ENCODE results near the gene POLH.
"Not testable (repeated sequence)": the region's sequence is repeated elsewhere in the genome, so short reads cannot be mapped to it uniquely, and the experiment has no call there.

Gene POLH

DNA sequence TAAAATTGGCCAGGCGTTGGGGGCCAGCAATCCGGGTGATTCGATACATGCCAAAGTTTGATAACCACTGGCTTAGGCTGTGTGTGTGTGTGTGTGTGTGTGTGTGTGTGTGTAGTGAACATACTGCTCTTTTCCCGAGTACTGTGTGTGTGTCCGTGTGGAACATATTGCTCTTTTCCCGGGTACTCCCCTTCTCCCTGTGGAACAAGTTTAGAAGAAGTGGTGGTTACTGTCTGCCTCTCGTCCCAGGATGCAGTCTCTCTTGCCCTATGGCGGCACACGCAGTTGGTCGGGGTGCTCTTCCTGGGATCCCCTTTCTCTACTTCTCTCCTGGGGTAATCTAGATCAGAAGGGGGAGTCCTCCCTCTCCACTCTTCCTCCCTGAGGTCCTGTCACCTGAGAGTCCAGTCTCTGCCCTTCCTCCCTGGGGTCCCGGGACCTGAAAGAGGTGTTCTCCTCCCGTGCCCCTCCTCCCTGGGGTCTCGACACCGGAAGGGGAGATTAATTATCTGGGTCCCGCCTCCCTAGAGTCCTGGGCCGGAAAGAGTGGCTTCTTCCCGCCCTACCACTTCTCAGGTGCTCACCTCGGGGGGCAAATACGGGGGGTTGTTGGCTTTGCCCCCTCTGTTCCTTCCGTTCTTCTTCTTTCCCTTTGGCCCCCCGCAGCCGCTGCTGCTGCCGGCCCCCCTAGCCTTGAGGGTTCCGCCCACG lies 52.6 kb downstream of the POLH start:
- peak overlapping the region; percentile 76 to 98 (median 92) for H3K4me3 ChIP-seq
- peak overlapping the region; percentile 77 to 99 (median 97) for H3K27ac ChIP-seq

DNA sequence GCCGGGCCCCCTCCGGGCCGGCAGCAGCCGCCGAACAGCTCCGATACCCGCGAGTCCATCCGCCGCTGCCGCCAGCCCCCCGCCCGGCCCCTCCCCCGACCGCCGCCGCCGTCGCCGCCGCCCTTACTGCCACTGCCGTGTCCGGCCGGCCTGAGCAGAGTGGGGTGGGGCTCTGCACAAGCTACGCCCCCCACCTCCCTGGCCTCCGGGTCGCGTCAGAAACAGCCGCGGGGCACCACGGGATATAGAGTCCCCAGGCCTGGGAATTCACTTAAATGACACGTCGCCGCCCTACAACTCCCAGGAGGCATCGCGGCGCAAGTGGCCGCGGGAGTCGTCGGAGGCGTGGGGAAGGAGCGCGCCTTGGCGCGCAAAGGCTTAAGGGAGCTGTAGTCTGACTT lies 53.1 kb downstream of the POLH start, which contains the start of gene GTPBP2:
Gene GTPBP2 (minus strand): TSS at position 161 of the 401 bp plus-strand sequence. CDS start 102 bp downstream, at position 59.
- Histone ChIP-seq H3K27ac (peak within 1 kb of the TSS; percentile 77 to 99 (median 97)), H3K4me3 (peak within 1 kb of the TSS; percentile 76 to 98 (median 92))

DNA sequence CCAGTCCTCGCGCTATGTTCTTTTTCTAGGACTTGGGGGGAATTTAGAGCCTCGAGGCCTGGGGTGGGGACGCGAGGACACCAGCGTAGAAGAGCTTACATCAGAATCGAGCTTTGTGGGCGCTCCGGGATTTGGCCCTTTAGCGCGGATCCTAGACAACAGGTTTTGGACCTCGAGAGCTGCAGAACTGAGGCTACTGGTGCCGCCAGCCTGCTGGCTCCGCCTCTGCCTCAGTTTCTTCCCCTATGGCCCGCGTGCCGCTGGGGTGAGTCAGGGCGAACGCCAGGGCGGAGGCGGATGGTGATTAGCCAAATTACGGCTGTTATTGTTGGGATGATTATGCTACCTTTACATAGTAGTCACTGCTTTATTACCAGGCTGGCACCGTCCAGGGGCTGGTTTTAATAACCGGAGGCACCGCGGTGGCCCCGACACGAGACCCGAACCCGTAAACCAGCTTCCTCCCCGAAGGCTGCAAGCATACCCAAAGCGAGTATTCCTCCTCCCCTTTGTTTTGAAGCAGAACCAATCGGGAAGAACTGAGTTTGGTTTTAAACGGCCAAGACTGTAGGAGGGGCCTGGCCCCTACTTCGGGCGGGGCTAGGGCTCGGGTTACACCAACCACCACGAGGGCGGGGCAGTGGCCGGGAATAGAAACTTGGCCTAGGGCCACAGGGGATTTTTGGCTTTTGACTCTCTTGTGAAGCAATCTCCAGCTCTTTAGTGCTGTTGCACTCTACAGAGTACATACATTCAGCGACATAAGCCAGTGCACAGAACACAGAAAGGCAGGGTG lies 53.7 kb downstream of the POLH start:
- Histone ChIP-seq H3K27ac (peak overlapping the region; percentile 40 to 99 (median 97)), H3K4me3 (peak overlapping the region; percentile 76 to 98 (median 92))

DNA sequence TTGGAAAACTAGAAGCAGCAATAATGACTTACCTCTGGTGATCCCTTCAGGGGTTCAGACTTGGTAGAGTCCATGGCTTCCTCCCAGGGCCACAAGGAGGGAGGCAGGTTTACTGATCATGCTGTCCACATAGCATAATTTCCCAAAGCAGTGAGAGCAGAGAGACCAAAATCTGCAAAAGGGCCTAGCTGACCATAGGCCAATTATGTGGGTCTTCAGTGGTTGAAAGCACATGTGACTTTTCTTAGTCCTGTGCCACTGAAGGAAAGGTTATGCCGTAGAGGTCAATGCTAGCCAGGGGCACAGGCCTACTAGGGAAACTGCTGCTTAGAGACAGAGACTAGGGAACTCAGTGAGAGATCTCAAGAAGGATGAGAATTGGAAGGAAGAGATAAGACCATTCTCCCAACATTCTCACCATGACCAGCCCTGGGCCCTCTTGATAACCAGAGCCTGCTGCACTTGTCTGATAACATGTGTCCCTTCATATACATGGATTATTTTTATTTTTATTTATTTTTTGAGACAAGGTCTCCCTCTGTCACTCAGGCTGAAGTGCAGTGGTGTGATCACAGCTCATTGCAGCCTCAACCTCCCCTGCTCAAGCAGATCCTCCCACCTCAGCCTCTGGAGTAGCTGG lies 55.1 kb downstream of the POLH start:
- no peak overlapping the region for H3K4me3 ChIP-seq
- H3K27ac ChIP-seq: peak overlapping the region in 2 of 21 experiments; percentile 98 to 99

DNA sequence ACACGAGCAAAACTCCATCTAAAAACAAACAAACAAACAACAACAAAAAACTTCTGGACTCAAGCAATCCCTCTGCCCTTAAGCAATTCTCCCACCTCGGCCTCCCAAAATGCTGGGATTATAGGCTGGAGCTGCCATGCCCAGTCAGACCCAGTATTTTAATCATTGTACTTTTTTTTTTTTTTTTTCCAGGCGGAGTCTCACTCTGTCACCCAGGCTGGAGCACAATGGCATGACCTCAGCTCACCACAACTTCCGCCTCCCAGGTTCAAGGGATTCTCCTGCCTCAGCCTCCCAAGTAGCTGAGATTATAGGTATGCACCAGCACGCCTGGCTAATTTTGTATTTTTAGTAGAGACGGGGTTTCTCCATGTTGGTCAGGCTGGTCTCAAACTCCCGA lies 57.0 kb downstream of the POLH start:
- H3K27ac ChIP-seq, H3K4me3 ChIP-seq: not testable (repeated sequence)

DNA sequence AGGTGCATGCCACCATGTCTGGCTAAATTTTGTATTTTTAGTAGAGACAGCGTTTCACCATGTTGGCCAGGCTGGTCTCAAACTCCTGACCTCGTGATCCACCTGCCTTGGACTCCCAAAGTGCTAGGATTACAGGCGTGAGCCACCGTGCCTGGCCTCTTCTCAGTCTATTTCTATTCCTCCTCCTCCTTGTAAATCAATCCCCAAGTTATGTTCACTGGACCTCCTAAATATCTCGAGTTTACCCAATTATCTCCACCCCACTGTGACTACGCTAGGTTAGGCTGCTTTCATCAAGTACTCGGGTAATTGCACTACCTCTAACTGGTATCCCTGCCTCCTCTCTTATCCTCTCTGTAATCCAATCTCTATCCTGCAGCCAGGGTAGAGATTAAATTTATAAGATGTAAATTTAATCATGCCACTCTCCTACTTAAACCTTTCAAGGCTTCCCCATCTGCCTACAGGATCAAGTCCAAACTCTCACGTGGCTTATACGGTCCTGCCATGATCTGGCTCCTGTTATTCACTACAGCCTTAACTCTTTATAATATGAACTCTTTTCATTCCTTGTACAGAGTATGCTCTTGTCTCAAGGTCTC lies 58.8 kb downstream of the POLH start:
- Histone ChIP-seq H3K27ac (peak overlapping the region in 13 of 21 experiments; percentile 46 to 93 (median 88)), H3K4me3 (peak overlapping the region in 1 of 7 experiments; percentile 93)

DNA sequence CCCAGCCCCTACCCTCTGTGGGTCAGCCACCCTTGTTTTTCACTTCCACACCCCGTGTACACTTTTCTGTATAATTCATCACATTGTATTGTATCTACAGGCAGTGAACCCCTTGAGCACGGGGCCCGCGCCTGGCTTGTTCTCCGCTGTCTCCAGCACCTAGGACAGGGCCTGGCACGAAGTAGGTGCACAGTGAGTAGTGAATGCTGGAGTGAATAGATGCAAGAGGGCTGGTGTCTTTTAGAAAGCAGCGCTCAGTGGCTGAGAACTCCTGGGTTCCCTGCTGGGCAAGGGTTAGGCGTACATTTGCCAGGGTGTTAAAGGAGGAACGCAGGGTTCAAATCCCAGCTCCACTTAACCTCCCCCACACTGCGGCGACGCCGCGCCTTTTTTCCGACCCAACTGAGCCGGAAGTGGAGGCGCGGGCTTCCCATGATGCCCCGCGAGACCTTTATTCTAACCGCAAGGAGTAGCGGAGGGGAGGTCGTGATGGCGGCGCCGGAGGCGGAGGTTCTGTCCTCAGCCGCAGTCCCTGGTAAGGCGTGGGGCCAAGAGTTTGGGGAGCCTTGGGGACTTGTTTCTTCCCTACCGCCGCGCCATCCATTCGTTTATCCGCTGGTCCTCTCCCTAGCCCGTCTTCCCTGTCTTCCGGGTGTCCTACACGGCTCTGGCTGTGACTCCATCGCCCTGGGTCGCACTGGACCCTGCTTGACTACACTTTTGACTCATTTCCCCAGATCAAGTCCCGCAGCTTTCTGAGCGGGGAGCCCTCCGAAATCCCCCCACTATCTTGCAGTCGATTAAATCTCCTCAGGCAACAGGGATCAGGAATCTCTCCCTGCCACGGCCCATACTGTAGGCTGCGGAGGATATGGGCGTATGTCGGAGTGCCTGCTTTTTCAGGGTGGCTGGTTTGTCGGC lies 59.7 kb downstream of the POLH start, which contains the start of gene MAD2L1BP:
Gene MAD2L1BP (plus strand): TSS at position 454 of the 921 bp plus-strand sequence. CDS start 36 bp downstream, at position 490.
- peak within 1 kb of the TSS in 20 of 21 experiments; percentile 46 to 93 (median 86) for H3K27ac ChIP-seq
- H3K4me3 ChIP-seq: peak within 1 kb of the TSS; percentile 56 to 93 (median 64)

DNA sequence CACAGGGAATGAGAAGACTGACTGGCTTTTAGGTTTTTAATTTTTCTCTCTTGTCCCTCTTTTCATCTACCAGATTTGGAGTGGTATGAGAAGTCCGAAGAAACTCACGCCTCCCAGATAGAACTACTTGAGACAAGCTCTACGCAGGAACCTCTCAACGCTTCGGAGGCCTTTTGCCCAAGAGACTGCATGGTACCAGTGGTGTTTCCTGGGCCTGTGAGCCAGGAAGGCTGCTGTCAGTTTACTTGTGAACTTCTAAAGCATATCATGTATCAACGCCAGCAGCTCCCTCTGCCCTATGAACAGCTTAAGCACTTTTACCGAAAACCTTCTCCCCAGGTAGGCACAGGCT lies 60.3 kb downstream of the POLH start:
- Histone ChIP-seq H3K4me3 (peak overlapping the region; percentile 56 to 93 (median 64)), H3K27ac (peak overlapping the region in 19 of 21 experiments; percentile 75 to 93 (median 86))

DNA sequence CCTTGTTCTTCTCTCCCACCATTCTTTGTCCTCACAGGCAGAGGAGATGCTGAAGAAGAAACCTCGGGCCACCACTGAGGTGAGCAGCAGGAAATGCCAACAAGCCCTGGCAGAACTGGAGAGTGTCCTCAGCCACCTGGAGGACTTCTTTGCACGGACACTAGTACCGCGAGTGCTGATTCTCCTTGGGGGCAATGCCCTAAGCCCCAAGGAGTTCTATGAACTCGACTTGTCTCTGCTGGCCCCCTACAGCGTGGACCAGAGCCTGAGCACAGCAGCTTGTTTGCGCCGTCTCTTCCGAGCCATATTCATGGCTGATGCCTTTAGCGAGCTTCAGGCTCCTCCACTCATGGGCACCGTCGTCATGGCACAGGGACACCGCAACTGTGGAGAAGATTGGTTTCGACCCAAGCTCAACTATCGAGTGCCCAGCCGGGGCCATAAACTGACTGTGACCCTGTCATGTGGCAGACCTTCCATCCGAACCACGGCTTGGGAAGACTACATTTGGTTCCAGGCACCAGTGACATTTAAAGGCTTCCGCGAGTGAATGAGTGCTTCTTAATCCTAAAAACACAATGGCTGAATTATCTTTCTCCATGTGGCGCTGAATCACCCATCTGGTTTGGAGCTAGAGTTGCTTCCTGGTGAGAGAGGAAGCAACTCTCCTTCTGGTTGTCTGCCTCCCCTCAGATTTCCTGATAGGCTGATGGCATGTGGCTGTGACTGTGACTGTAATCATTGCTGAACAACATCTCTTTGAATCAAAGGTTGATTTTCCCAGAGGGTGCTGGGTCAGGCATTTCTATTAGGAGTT lies 64.2 kb downstream of the POLH start:
- Histone ChIP-seq H3K27ac (peak overlapping the region in 1 of 21 experiments; percentile 51), H3K4me3 (no peak overlapping the region)

DNA sequence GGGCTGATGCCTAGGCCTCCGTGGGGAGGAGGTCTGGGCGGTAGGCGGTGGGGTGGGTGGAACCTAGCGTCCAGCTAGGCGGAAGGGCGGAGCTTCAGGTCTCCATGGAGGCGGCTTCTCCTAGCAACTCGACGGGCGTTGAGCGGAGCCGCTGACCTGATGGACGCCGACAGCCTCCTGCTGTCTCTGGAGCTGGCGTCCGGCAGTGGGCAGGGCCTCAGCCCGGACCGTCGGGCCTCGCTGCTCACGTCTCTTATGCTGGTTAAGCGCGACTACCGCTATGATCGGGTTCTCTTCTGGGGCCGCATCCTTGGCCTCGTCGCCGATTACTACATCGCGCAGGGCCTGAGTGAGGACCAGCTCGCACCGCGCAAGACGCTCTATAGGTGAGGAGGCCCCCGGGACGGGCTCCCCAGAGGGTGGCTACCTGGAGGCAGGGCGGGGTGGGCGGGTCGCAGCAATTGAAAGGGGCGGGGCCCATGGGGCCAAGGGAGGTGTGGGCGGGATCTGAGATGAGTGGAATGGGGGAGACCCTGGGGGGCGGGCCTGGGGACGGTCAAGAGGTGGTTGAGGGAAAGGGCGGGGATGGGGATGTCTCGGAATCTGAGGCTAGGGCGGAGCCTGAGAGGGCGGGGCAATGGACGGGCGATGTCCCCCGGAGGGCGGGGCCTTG lies 69.1 kb downstream of the POLH start, which contains the start of gene RSPH9:
Gene RSPH9 (plus strand): TSS at position 97 of the 673 bp plus-strand sequence. CDS start 63 bp downstream, at position 160.
- Histone ChIP-seq H3K27ac (peak within 1 kb of the TSS in 2 of 21 experiments; percentile 16 to 18), H3K4me3 (peak within 1 kb of the TSS; percentile 10 to 38 (median 28))

DNA sequence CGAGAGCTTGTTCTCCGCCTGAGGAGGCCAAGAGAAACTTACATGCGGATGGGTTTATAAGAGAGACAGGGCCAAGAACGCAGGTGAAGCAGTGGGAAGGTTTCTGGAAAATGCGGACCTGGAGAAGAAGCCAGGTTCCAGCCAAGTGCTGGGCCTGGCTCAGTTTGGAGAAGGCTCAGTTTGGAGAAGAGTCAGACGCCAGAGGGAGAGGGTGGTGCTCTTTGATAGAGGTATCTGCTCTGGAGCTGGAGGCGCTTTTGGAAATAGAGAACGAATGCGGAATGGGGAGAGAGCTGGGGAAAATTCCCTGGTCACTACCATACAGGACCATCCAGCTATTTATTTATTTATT lies 69.6 kb downstream of the POLH start:
- Histone ChIP-seq H3K4me3 (peak overlapping the region; percentile 10 to 38 (median 28)), H3K27ac (peak overlapping the region in 2 of 21 experiments; percentile 16 to 18)

DNA sequence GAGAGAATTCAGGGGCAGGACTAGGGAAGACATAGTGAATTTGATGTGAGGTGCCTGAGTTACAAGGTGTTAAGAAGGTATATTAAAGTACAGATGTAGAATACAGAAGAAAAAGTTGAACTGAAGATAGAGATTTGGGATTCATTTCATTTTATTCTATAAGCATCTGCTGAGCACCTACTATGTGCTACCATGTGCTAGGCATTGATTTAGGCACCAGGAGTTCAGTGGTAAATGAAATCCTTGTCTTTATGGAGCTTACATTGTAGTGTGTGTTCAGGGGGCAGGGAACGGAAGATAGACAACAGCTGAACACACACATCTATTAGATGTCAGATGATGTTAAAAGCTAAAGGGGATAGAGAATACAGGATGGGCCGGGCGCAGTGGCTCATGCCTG lies 71.6 kb downstream of the POLH start:
- H3K27ac ChIP-seq: no peak overlapping the region
- no peak overlapping the region for H3K4me3 ChIP-seq

DNA sequence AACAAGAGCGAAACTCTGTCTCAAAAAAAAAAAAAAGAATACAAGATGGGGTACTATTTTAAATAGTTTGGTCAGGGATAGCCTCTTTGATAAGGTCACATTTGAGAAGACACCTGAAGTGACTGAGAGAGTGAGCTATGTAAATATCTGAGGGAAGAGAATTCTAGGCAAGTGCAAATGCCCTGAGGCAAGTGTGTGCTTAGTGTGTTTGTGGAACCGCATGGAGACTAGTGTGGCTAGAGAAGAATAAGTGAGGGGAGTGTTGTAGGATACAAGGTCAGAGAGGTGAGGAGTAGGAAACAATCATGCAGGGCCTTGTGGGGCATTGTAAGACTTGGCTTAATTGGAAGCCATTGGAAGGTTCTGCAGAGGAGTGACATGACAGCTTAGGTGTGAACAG lies 72.3 kb downstream of the POLH start:
- Histone ChIP-seq H3K4me3 (no peak overlapping the region), H3K27ac (no peak overlapping the region)

DNA sequence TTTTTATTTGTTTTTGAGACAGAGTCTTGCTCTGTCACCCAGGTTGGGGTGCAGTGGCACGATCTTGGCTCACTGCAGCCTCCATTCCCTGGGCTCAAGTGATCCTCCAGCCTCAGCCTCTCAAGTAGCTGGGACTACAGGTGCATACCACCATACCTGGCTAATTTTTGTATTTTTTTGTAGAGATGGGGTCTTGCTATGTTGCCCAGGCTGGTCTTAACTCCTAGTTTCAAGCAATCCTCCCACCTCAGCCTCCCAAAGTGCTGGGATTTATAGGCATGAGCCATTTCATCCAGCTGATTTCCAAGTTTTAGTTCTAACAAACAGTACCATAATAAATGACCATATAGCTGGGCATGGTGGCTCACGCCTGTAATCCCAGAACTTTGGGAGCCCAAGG lies 76.8 kb downstream of the POLH start:
- H3K27ac ChIP-seq, H3K4me3 ChIP-seq: not testable (repeated sequence)

DNA sequence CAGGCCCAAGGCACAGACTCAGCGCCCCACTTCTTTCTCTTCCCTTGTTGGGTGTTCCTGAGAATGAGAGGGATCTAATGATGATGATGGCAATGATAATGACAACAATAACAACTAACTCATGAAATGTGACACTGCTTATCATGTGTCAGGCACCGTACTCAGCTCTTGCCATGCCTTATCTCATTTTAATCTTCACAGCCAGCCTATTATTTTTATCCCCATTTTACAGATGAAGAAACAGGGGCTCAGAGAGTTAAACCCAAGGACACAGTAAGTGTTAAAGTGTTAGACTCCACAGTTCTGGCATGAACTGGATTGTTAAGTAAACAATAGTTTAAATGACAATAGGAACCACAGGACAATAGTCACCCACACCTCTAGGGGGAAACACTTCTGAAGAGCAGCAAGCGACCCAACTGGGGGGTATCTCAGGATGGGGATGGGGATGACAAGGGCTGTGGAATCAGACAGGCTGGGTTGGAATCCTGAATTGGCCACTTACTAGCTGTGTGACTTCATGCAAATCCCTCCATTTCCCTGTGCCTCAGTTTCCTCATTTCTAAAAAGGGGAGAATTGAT lies 81.3 kb downstream of the POLH start:
- no peak overlapping the region for H3K4me3 ChIP-seq
- H3K27ac ChIP-seq: no peak overlapping the region

DNA sequence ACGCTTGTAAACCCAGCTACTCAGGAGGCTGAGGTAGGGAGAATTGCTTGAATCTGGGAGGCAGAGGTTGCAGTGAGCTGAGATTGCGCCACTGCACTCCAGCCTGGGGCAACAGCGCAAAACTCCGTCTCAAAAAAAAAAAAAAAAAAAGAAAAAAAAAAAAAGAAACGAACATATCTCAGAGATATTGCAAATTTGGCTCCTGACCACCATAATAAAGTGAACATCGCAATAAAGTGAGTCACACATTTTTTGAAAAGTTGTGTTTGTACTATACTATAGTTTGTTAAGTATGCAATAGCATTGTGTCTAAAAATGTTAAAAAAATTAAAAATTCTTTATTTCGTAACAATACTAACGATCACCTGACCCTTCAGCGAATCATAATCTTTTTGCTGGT lies 82.2 kb downstream of the POLH start:
- no peak overlapping the region for H3K4me3 ChIP-seq
- H3K27ac ChIP-seq: no peak overlapping the region

DNA sequence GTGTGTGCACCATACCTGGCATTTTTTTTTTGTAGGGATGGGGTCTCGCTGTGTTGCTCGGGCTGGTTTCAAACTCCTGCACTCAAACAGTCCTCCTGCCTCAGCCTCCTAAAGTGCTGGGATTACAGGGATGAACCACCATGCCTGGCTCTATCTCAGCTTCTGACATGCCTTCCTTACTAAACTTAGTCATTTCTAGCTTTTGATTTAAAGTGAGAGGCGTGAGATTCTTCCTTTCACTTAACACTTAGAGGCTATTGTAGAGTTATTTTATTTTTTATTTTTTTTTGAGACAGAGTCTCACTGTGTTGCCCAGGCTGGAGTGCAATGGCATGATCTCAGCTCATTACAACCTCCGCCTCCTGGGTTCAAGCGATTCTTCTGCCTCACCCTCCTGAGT lies 87.0 kb downstream of the POLH start:
- not testable (repeated sequence) for H3K27ac ChIP-seq, H3K4me3 ChIP-seq
